ENCODE measurements around the gene NOC4L. TPM values are rescaled to one million over a fixed set of nuclear protein-coding genes. Genes with fewer than 3 reads are reported as not detected.
"Not testable (repeated sequence)": the region's sequence is repeated elsewhere in the genome, so short reads cannot be mapped to it uniquely, and the experiment has no call there.

Gene NOC4L
- total RNA-seq, 4 donors from 2014 or later: 10.4 to 15.4 (median 11.5) TPM

DNA sequence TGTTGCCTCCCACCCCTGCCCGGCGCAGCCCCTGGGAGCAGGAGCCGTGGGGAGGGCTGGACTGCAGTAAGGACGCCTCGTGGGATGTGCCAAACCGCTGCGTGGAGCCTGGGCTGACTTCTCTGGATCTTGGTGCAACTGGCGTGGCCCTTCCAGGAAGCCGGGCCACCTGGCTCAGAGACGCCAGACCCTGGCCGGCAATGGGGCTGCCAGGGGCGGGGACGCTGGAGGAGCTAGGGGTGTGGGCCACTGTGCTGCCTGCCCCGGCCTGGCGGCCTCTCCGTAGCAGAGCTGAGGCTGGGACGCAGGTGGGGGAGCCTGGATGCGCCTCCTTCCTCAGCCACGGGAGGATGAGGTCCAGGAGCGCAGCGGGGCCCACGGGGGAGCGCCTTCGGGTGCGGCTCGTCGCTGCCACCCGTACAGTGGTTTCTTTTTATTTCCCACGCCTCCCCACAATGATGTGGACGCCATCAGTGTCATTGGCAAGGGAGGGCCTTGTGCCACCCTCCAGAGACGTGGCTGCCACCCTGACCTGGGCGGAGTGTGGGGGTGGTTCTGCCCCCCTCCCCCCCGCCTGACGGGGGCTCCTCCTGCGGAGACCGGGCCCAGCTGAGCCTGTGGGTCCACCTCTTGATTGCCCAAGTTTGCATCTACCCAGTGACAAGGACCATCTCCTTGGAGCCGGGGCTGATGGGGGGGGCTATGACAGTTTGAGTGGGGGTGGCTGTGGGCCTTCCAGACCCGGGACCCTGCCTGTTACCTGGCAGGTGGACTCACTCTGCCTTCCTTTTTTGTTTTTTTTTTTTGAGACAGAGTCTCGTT, 11.4 kb upstream of the NOC4L start:
- Histone ChIP-seq H3K36me3 (peaks cover 0 to 18% (median 15%) of the 10 kb centered on the region in 4 donors), H3K4me1 (no peaks in the 10 kb centered on the region), H3K9me3 (peaks cover 0 to 5% (median 2%) of the 10 kb centered on the region in 4 donors), H3K4me3 (no peak overlapping the region), H3K27ac (replicated peaks in 1 of 4) (no peak overlapping the region), H3K27me3 (no peaks in the 10 kb centered on the region)
- DNase-seq (ENCODE audit: extremely low spot score): no peak
- intact Hi-C loops (cut with DNase I): no loop called here
- TF ChIP-seq EP300 (IDR thresholded peaks at IDR 0.05) (no peak), POLR2AphosphoS5 (IDR thresholded peaks at IDR 0.05) (no peak), POLR2A (IDR thresholded peaks at IDR 0.05; ENCODE audit: low read depth) (no peak)
- TF ChIP-seq, protein P1, sequence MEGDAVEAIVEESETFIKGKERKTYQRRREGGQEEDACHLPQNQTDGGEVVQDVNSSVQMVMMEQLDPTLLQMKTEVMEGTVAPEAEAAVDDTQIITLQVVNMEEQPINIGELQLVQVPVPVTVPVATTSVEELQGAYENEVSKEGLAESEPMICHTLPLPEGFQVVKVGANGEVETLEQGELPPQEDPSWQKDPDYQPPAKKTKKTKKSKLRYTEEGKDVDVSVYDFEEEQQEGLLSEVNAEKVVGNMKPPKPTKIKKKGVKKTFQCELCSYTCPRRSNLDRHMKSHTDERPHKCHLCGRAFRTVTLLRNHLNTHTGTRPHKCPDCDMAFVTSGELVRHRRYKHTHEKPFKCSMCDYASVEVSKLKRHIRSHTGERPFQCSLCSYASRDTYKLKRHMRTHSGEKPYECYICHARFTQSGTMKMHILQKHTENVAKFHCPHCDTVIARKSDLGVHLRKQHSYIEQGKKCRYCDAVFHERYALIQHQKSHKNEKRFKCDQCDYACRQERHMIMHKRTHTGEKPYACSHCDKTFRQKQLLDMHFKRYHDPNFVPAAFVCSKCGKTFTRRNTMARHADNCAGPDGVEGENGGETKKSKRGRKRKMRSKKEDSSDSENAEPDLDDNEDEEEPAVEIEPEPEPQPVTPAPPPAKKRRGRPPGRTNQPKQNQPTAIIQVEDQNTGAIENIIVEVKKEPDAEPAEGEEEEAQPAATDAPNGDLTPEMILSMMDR (IDR thresholded peaks at IDR 0.05): no peak
- 89% methylated on average over 12 of the region's 39 CpGs for WGBS

DNA sequence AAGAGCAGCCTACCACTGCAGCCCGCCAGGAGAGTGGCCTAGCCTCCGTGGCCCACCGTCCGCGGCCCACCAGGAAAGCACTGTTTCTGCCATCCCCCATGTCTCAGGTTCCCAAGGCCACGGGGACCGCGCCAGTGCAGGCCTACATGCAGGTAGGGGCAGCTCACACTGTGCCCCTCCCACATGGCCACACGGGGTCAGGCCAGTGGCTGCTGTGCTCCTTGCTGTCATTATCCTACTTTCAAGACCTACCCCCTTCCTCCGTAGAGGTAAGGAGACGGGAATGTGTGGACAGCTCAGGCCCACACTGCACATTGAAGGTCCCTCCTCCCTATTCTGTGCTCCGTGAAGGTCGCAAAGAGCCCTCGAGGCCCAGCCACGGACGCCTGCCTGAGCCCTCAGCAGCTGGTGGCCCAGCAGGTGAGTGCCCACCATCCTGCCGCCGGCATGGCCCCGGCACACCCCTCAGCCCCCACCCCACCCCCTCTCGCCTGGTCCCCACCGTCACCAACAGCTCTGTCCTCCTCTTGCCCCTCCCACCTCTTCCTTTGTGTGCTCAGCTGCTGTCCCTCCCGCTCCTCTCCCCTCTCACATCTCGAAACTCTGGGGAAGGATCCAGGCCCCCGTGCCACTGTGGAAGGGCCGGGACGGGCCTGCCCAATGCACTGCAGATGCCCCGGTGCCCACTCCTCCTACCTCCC, 10.2 kb upstream of the NOC4L start:
- Histone ChIP-seq H3K4me1 (no peaks in the 10 kb centered on the region), H3K9me3 (no peaks in the 10 kb centered on the region), H3K4me3 (no peak overlapping the region), H3K27me3 (no peaks in the 10 kb centered on the region), H3K27ac (replicated peaks in 1 of 4) (no peak overlapping the region), H3K36me3 (peaks cover 10 to 20% (median 18%) of the 10 kb centered on the region in 4 donors)
- DNase-seq (ENCODE audit: extremely low spot score): no peak
- 78% methylated on average over 21 of the region's 27 CpGs for WGBS
- no peak for TF ChIP-seq EP300 (IDR thresholded peaks at IDR 0.05)
- TF ChIP-seq, protein P1 (IDR thresholded peaks at IDR 0.05): no peak
- no peak for TF ChIP-seq POLR2A (IDR thresholded peaks at IDR 0.05; ENCODE audit: low read depth)
- TF ChIP-seq POLR2AphosphoS5 (IDR thresholded peaks at IDR 0.05): no peak
- intact Hi-C loops (cut with DNase I): no loop called here

DNA sequence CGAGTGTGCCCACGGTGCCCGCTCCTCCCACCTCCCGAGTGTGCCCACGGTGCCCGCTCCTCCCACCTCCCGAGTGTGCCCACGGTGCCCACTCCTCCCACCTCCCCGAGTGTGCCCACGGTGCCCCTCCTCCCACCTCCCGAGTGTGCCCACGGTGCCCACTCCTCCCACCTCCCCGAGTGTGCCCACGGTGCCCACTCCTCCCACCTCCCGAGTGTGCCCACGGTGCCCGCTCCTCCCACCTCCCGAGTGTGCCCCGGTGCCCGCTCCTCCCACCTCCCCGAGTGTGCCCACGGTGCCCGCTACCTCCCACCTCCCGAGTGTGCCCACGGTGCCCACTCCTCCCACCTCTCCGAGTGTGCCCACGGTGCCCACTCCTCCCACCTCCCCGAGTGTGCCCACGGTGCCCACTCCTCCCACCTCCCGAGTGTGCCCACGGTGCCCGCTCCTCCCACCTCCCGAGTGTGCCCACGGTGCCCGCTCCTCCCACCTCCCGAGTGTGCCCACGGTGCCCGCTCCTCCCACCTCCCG, 9.5 kb upstream of the NOC4L start:
- WGBS: 95% methylated on average over 28 of the region's 39 CpGs
- H3K27me3 ChIP-seq; H3K4me1 ChIP-seq; H3K4me3 ChIP-seq; H3K9me3 ChIP-seq; DNase-seq (ENCODE audit: extremely low spot score); intact Hi-C loops (cut with DNase I); H3K27ac ChIP-seq (replicated peaks in 1 of 4): not testable (repeated sequence)
- peaks cover 14 to 23% (median 22%) of the 10 kb centered on the region in 4 donors for H3K36me3 ChIP-seq

- intact Hi-C loops (cut with DNase I); H3K9me3 ChIP-seq; DNase-seq (ENCODE audit: extremely low spot score); H3K27ac ChIP-seq (replicated peaks in 1 of 4); H3K4me3 ChIP-seq; H3K27me3 ChIP-seq; H3K4me1 ChIP-seq: not testable (repeated sequence)
- WGBS: 93% methylated on average over 5 of the region's 21 CpGs
- peaks cover 29 to 38% (median 36%) of the 10 kb centered on the region in 4 donors for H3K36me3 ChIP-seq
Measured at GRCh38 chr12:132136226-132136625, 8.0 kb upstream of the NOC4L start.

- H3K4me1 ChIP-seq: peaks cover 4 to 9% (median 8%) of the 10 kb centered on the region in 4 donors
- no peaks in the 10 kb centered on the region for H3K9me3 ChIP-seq
- H3K36me3 ChIP-seq: peaks cover 29 to 50% (median 49%) of the 10 kb centered on the region in 4 donors
- no peaks in the 10 kb centered on the region for H3K27me3 ChIP-seq
- no peak overlapping the region for H3K27ac ChIP-seq (replicated peaks in 1 of 4)
- 77% methylated on average over 13 of the region's 13 CpGs for WGBS
- TF ChIP-seq POLR2AphosphoS5 (IDR thresholded peaks at IDR 0.05) (no peak), EP300 (IDR thresholded peaks at IDR 0.05) (no peak), POLR2A (IDR thresholded peaks at IDR 0.05; ENCODE audit: low read depth) (no peak)
- TF ChIP-seq, protein P1 (IDR thresholded peaks at IDR 0.05): no peak
- no peak for DNase-seq (ENCODE audit: extremely low spot score)
- no peak overlapping the region for H3K4me3 ChIP-seq
- intact Hi-C loops (cut with DNase I): no loop called here
Measured at GRCh38 chr12:132137483-132138125, 6.7 kb upstream of the NOC4L start.
